Heart right ventricle (tissue), 16 donors: ENCODE measurements around the gene INTS11. TPM values are rescaled to one million over a fixed set of nuclear protein-coding genes. Genes with fewer than 3 reads are reported as not detected.

Source experiments
- ATAC-seq, 8 donors: fragments of 200-7000 bp; cut with Tn5 transposase; one replicate each; pipeline ENCODE4 v1.9.1; 2020; ENCODE audit warnings: mild to moderate bottlenecking in 8 of 8, moderate library complexity in 8 of 8, moderate number of reproducible peaks in 1 of 8
- DNase-seq, 2 donors: peaks; one replicate each; pipeline ENCODE4 v3.0.0-alpha.2; 2020
- H3K27ac ChIP-seq, 10 donors: fragments of 200-600 bp; sonication (generic) in 2 of 10; one replicate each; pipeline versions ENCODE4 v1.5.0 to v1.8.0; 2020 to 2022; ENCODE audit warnings: mild to moderate bottlenecking in 3 of 10
- H3K27me3 ChIP-seq, 7 donors: fragments of 200-600 bp; one replicate each; pipeline ENCODE4 v1.8.0; 2021 to 2022; ENCODE audit warnings: mild to moderate bottlenecking in 2 of 7
- H3K36me3 ChIP-seq, 9 donors: fragments of 200-600 bp; sonication (generic) in 1 of 9; one replicate each; pipeline versions ENCODE4 v1.5.0 to v1.8.0; 2020 to 2022; ENCODE audit warnings: mild to moderate bottlenecking in 2 of 9
- H3K4me1 ChIP-seq, 9 donors: fragments of 200-600 bp; sonication (generic) in 1 of 9; one replicate each; pipeline versions ENCODE4 v1.5.0 to v1.8.0; 2020 to 2022; ENCODE audit warnings: mild to moderate bottlenecking in 4 of 9
- H3K4me3 ChIP-seq, 10 donors: fragments of 200-600 bp; sonication (generic) in 2 of 10; one replicate each; pipeline versions ENCODE4 v1.5.0 to v1.8.0; 2020 to 2022; ENCODE audit warnings: mild to moderate bottlenecking in 7 of 10, moderate library complexity in 2 of 10
- H3K9me3 ChIP-seq, 11 donors: fragments of 200-600 bp in 10 of 11; sonication (generic) in 2 of 11; one replicate each; pipeline versions ENCODE4 v1.5.0 to v1.8.0; 2013 to 2022; ENCODE audit warnings: mild to moderate bottlenecking in 2 of 11, control low read depth in 1 of 11, moderate library complexity in 1 of 11
- CTCF ChIP-seq, 9 donors: fragments of 200-600 bp; sonication (generic) in 2 of 9; IDR thresholded peaks; one replicate each; pipeline versions ENCODE4 v1.5.0 to v1.8.0; 2021 to 2022; ENCODE audit warnings: antibody characterized with exemption in 9 of 9, mild to moderate bottlenecking in 5 of 9, moderate library complexity in 1 of 9
- WGBS, 2 donors: extraction: QIAGEN DNeasy Blood & Tissue Kit; methylation state at CpG; one replicate each; pipeline ENCODE4 v1.1.7; 2013; ENCODE audit warnings: inconsistent platforms in 1 of 2; 5-methylcytosine and 5-hydroxymethylcytosine counted together
- intact Hi-C, 10 donors: fragments of 100-400 bp; cut with DNase I; formaldehyde crosslinking; loops; one replicate each; pipeline versions ENCODE4 v1.11.1 to v1.14.2; 2022
- microRNA-seq, 2 donors: library from miRNA; unstranded; fragments of <30 nt; microRNA quantifications; one replicate each; pipeline ENCODE4 v1.2.0, GENCODE V29; 2021
- polyA plus RNA-seq, 2 donors: library from polyadenylated mRNA; stranded (reverse); fragments of 200-250 nt; gene quantifications; one replicate each; pipeline ENCODE4 v1.2.3, GENCODE V29; 2013
- total RNA-seq, 10 donors: library from RNA; stranded (reverse); fragmentation: NEBNext Ultra II Directional in 3 of 10; extraction: Animal tissue kit (Norgen Biotek cat#: 25700) in 3 of 10; gene quantifications; one replicate each; pipeline versions ENCODE4 v1.2.1 to v1.2.4, GENCODE V29; 2021 to 2023
- donor health status: Arrhythmogenic right ventricular cardiomyopathy.
- donor health status: ischemic (EF 13 %, LVEDD 7.1; RV severe dilation, severe dysfunction).
- donor health status: healthy with polysubstance abuse.
- donor health status: DM: no; HTN: yes; CAD: no.
- donor health status: DM: no; HTN: no; CAD: no.
- donor health status: ischemic (EF 25% LVEDD 6.9; RV normal size, moderate dysfunction).
- donor health status: ischemic (EF 25% LVEDD 5.7; RV mildly dilated, moderate dysfunction).
- donor health status: healthy.
- donor health status: DM: yes; HTN: yes; CAD: no.
- donor health status: Ischemic cardiomyopathy.
- donor health status: ischemic (EF 35%, LVEDD 5.7; RV mildly dilated, moderate dysfunction).
- donor health status: nonischemic (EF 11% LVEDD 7.7; RV severe dilation, severe dysfunction).
- donor health status: DM: yes; HTN: yes; CAD: no.
- donor health status: PGD.
- donor health status: ischemic (EF 29% LVEDD 5.4; RV normal size, mild dysfunction).
- donor health status: nonischemic (EF 23%, LVEDD 6.1; RV moderate dilation, normal function).

Gene INTS11
- total and polyA plus RNA-seq, 12 donors, result 44.7 to 269 (median 57.4) TPM

- DNase-seq (no peak), ATAC-seq (no peak)
- Histone ChIP-seq H3K4me1 (peaks cover 2 to 37% (median 21%) of the 10 kb centered on the region in 9 donors), H3K27me3 (no peaks in the 10 kb centered on the region), H3K27ac (no peak overlapping the region), H3K9me3 (no peaks in the 10 kb centered on the region), H3K4me3 (no peak overlapping the region), H3K36me3 (peaks cover 0 to 95% (median 28%) of the 10 kb centered on the region in 9 donors)
- intact Hi-C loops, result no loop called here
- 81 to 82% methylated on average over 10 of the region's 10 CpGs for WGBS, 2 donors
- TF ChIP-seq CTCF (IDR thresholded peaks at IDR 0.05), result peak in 1 of 9 donors; percentile 10
These were observed 59.6 kb downstream of the INTS11 start for GRCh38 chr1:1264868-1265272.

- H3K36me3 ChIP-seq, result peaks cover 0 to 97% (median 28%) of the 10 kb centered on the region in 9 donors
- no peak for ATAC-seq
- no peak overlapping the region for H3K4me3 ChIP-seq
- 88 to 92% methylated on average over 9 of the region's 9 CpGs for WGBS, 2 donors
- H3K27ac ChIP-seq, result no peak overlapping the region
- intact Hi-C loops, result no loop called here
- no peak for TF ChIP-seq CTCF (IDR thresholded peaks at IDR 0.05)
- DNase-seq, result no peak
- H3K4me1 ChIP-seq, result peaks cover 0 to 40% (median 22%) of the 10 kb centered on the region in 9 donors
- no peaks in the 10 kb centered on the region for H3K9me3 ChIP-seq
- H3K27me3 ChIP-seq, result no peaks in the 10 kb centered on the region
These were observed 60.4 kb downstream of the INTS11 start for GRCh38 chr1:1264026-1264425.

- no peak for TF ChIP-seq CTCF (IDR thresholded peaks at IDR 0.05)
- DNase-seq (no peak), ATAC-seq (no peak)
- Histone ChIP-seq H3K27me3 (no peaks in the 10 kb centered on the region), H3K27ac (no peak overlapping the region), H3K9me3 (no peaks in the 10 kb centered on the region), H3K4me1 (peaks cover 0 to 35% (median 22%) of the 10 kb centered on the region in 9 donors), H3K36me3 (peaks cover 0 to 90% (median 28%) of the 10 kb centered on the region in 9 donors), H3K4me3 (no peak overlapping the region)
- WGBS, 2 donors, result 93 to 95% methylated on average over 8 of the region's 8 CpGs
- intact Hi-C loops, result no loop called here
These were observed 61.7 kb downstream of the INTS11 start for GRCh38 chr1:1262758-1263157.

- Histone ChIP-seq H3K4me1 (peaks cover 0 to 35% (median 22%) of the 10 kb centered on the region in 9 donors), H3K27me3 (no peaks in the 10 kb centered on the region), H3K9me3 (no peaks in the 10 kb centered on the region), H3K4me3 (no peak overlapping the region), H3K36me3 (peaks cover 0 to 84% (median 28%) of the 10 kb centered on the region in 9 donors), H3K27ac (no peak overlapping the region)
- TF ChIP-seq CTCF (IDR thresholded peaks at IDR 0.05), result no peak
- intact Hi-C loops, result no loop called here
- ATAC-seq, result no peak
- 95 to 96% methylated on average over 16 to 17 of the region's 17 CpGs for WGBS, 2 donors
- DNase-seq, result no peak
These were observed 62.4 kb downstream of the INTS11 start for GRCh38 chr1:1262071-1262470.

Small RNAs within 50 kb of the gene (microRNA-seq; reads per million reads assigned to microRNA genes)
- gene MIR6726 (1.5 to 1.8 reads per million in 2 donors), gene MIR6727 (0 reads per million in 2 donors), gene MIR6808 (0 to 0.51 reads per million in 2 donors)

Other genes with a start within 250 kb of the INTS11 start
- 1 to 10 TPM; 2.9 to 6.0 (median 3.5) TPM for gene C1orf159, start 208.6 kb downstream of the INTS11 start, total RNA-seq
- gene C1orf159, start 208.6 kb downstream of the INTS11 start, polyA plus RNA-seq, result 10 to 100 TPM in 1 of 2 donors, 1 to 10 TPM in 1; 7.1 to 14.0 TPM
- under 1 TPM in 7 of 10 donors, not detected in 3; 0.11 to 0.53 (median 0.26) TPM for gene TTLL10, start 150.8 kb downstream of the INTS11 start, total RNA-seq
- under 1 TPM; 0.09 to 0.29 TPM for gene TTLL10, start 150.8 kb downstream of the INTS11 start, polyA plus RNA-seq
- 1 to 10 TPM in 1 of 10 donors, under 1 TPM in 2, not detected in 7; 0.28 to 1.7 (median 0.49) TPM for gene TNFRSF18, start 118.1 kb downstream of the INTS11 start, total RNA-seq
- gene TNFRSF18, start 118.1 kb downstream of the INTS11 start, polyA plus RNA-seq, result under 1 TPM in 1 of 2 donors, not detected in 1; 0.26 TPM
- gene TNFRSF4, start 110.5 kb downstream of the INTS11 start, total RNA-seq, result 10 to 100 TPM in 1 of 10 donors, 1 to 10 TPM in 7, under 1 TPM in 2; 0.52 to 24.8 (median 5.0) TPM
- 1 to 10 TPM; 3.8 to 9.8 TPM for gene TNFRSF4, start 110.5 kb downstream of the INTS11 start, polyA plus RNA-seq
- gene SDF4, start 92.7 kb downstream of the INTS11 start, total RNA-seq, result 100 to 1,000 TPM in 9 of 10 donors, 10 to 100 TPM in 1; 95.6 to 174 (median 123) TPM
- gene SDF4, start 92.7 kb downstream of the INTS11 start, polyA plus RNA-seq, result 100 to 1,000 TPM; 107 to 184 TPM
- gene B3GALT6, start 92.4 kb downstream of the INTS11 start, total RNA-seq, result 10 to 100 TPM in 4 of 10 donors, 1 to 10 TPM in 6; 7.3 to 13.5 (median 9.1) TPM
- gene B3GALT6, start 92.4 kb downstream of the INTS11 start, polyA plus RNA-seq, result 10 to 100 TPM in 1 of 2 donors, 1 to 10 TPM in 1; 7.7 to 16.2 TPM
- gene C1QTNF12, start 77.9 kb downstream of the INTS11 start, total RNA-seq, result 1 to 10 TPM in 4 of 10 donors, under 1 TPM in 5, not detected in 1; 0.42 to 1.9 (median 0.90) TPM
- 1 to 10 TPM; 1.6 to 2.3 TPM for gene C1QTNF12, start 77.9 kb downstream of the INTS11 start, polyA plus RNA-seq
- gene UBE2J2, start 50.8 kb downstream of the INTS11 start, total RNA-seq, result 10 to 100 TPM; 23.5 to 41.9 (median 29.2) TPM
- 10 to 100 TPM; 43.8 to 44.1 TPM for gene UBE2J2, start 50.8 kb downstream of the INTS11 start, polyA plus RNA-seq
- gene SCNN1D, start 44.2 kb downstream of the INTS11 start, total RNA-seq, result 1 to 10 TPM; 1.0 to 5.4 (median 2.7) TPM
- gene SCNN1D, start 44.2 kb downstream of the INTS11 start, polyA plus RNA-seq, result 10 to 100 TPM in 1 of 2 donors, 1 to 10 TPM in 1; 1.0 to 22.5 TPM
- 10 to 100 TPM; 24.1 to 60.0 (median 30.4) TPM for gene ACAP3, start 16.7 kb downstream of the INTS11 start, total RNA-seq
- 100 to 1,000 TPM in 1 of 2 donors, 10 to 100 TPM in 1; 22.2 to 152 TPM for gene ACAP3, start 16.7 kb downstream of the INTS11 start, polyA plus RNA-seq
- gene PUSL1, start 16.1 kb downstream of the INTS11 start, total RNA-seq, result 10 to 100 TPM in 3 of 10 donors, 1 to 10 TPM in 7; 5.6 to 11.9 (median 8.2) TPM
- 10 to 100 TPM; 16.0 to 17.8 TPM for gene PUSL1, start 16.1 kb downstream of the INTS11 start, polyA plus RNA-seq
- 100 to 1,000 TPM in 1 of 10 donors, 10 to 100 TPM in 9; 49.4 to 126 (median 65.4) TPM for gene CPTP, start 142 bp upstream of the INTS11 start, total RNA-seq
- 100 to 1,000 TPM in 1 of 2 donors, 10 to 100 TPM in 1; 55.3 to 222 TPM for gene CPTP, start 142 bp upstream of the INTS11 start, polyA plus RNA-seq
- under 1 TPM; 0.16 to 0.87 (median 0.35) TPM for gene TAS1R3, start 6.6 kb upstream of the INTS11 start, total RNA-seq
- gene TAS1R3, start 6.6 kb upstream of the INTS11 start, polyA plus RNA-seq, result 1 to 10 TPM in 1 of 2 donors, under 1 TPM in 1; 0.39 to 3.1 TPM
- gene DVL1, start 24.8 kb upstream of the INTS11 start, total RNA-seq, result 100 to 1,000 TPM in 3 of 10 donors, 10 to 100 TPM in 7; 64.7 to 153 (median 78.0) TPM
- 100 to 1,000 TPM in 1 of 2 donors, 10 to 100 TPM in 1; 75.4 to 153 TPM for gene DVL1, start 24.8 kb upstream of the INTS11 start, polyA plus RNA-seq
- 10 to 100 TPM in 9 of 10 donors, 1 to 10 TPM in 1; 7.2 to 23.3 (median 14.6) TPM for gene MXRA8, start 33.9 kb upstream of the INTS11 start, total RNA-seq
- 10 to 100 TPM; 28.7 to 35.6 TPM for gene MXRA8, start 33.9 kb upstream of the INTS11 start, polyA plus RNA-seq
- 100 to 1,000 TPM; 176 to 251 (median 193) TPM for gene AURKAIP1, start 50.5 kb upstream of the INTS11 start, total RNA-seq
- gene AURKAIP1, start 50.5 kb upstream of the INTS11 start, polyA plus RNA-seq, result 100 to 1,000 TPM; 376 to 528 TPM
- 10 to 100 TPM; 38.5 to 77.5 (median 47.7) TPM for gene CCNL2, start 74.7 kb upstream of the INTS11 start, total RNA-seq
- gene CCNL2, start 74.7 kb upstream of the INTS11 start, polyA plus RNA-seq, result 100 to 1,000 TPM in 1 of 2 donors, 10 to 100 TPM in 1; 57.3 to 243 TPM
- gene MRPL20, start 82.6 kb upstream of the INTS11 start, total RNA-seq, result 100 to 1,000 TPM; 116 to 162 (median 132) TPM
- gene MRPL20, start 82.6 kb upstream of the INTS11 start, polyA plus RNA-seq, result 100 to 1,000 TPM; 124 to 224 TPM
- gene ANKRD65, start 96.6 kb upstream of the INTS11 start, total RNA-seq, result 1 to 10 TPM in 7 of 10 donors, under 1 TPM in 3; 0.37 to 2.5 (median 1.8) TPM
- 1 to 10 TPM; 1.2 to 3.1 TPM for gene ANKRD65, start 96.6 kb upstream of the INTS11 start, polyA plus RNA-seq
- gene VWA1, start 111.0 kb upstream of the INTS11 start, total RNA-seq, result 10 to 100 TPM; 10.8 to 52.8 (median 14.1) TPM
- gene VWA1, start 111.0 kb upstream of the INTS11 start, polyA plus RNA-seq, result 10 to 100 TPM; 13.9 to 27.5 TPM
- gene ATAD3C, start 125.0 kb upstream of the INTS11 start, total RNA-seq, result 1 to 10 TPM in 5 of 10 donors, under 1 TPM in 5; 0.11 to 2.2 (median 1.2) TPM
- gene ATAD3C, start 125.0 kb upstream of the INTS11 start, polyA plus RNA-seq, result under 1 TPM; 0.49 to 0.66 TPM
- gene ATAD3B, start 147.1 kb upstream of the INTS11 start, total RNA-seq, result 1 to 10 TPM; 5.3 to 9.9 (median 6.6) TPM
- gene ATAD3B, start 147.1 kb upstream of the INTS11 start, polyA plus RNA-seq, result 10 to 100 TPM; 12.5 to 33.3 TPM
- 10 to 100 TPM; 13.2 to 27.9 (median 15.6) TPM for gene ATAD3A, start 187.5 kb upstream of the INTS11 start, total RNA-seq
- gene ATAD3A, start 187.5 kb upstream of the INTS11 start, polyA plus RNA-seq, result 10 to 100 TPM; 24.7 to 39.4 TPM
- gene TMEM240, start 216.0 kb upstream of the INTS11 start, total RNA-seq, result 1 to 10 TPM; 3.2 to 6.2 (median 3.7) TPM
- 10 to 100 TPM in 1 of 2 donors, 1 to 10 TPM in 1; 3.5 to 12.1 TPM for gene TMEM240, start 216.0 kb upstream of the INTS11 start, polyA plus RNA-seq